Measurements from ENCODE around the gene ZKSCAN1. TPM values are rescaled to one million over a fixed set of nuclear protein-coding genes. Genes with fewer than 3 reads are reported as not detected.

Gene ZKSCAN1
- total RNA-seq, 4 donors from 2014 or later: 18.3 to 38.3 (median 21.9) TPM

DNA sequence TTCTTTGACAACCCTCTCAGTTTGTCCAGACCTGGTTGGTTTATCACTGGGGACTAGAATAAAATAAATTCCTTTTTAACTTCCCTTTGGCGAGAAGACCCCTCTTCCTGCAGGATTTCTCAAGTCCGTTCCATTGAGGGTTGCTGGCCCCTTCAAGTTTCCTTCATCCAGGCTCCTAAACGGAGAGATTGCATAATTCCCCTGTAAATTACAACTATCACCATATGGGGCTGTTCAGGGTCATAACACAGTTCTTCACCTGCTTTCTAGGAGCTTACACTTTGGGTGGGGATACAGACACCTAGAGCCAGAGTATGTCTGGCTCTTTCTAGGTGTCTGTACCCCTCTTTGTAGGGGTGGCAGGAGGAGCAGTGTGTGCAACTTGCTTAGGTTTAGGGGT lies 70.1 kb downstream of the ZKSCAN1 start:
- no peak for TF ChIP-seq POLR2A (IDR thresholded peaks at IDR 0.05)
- TF ChIP-seq, protein P1, sequence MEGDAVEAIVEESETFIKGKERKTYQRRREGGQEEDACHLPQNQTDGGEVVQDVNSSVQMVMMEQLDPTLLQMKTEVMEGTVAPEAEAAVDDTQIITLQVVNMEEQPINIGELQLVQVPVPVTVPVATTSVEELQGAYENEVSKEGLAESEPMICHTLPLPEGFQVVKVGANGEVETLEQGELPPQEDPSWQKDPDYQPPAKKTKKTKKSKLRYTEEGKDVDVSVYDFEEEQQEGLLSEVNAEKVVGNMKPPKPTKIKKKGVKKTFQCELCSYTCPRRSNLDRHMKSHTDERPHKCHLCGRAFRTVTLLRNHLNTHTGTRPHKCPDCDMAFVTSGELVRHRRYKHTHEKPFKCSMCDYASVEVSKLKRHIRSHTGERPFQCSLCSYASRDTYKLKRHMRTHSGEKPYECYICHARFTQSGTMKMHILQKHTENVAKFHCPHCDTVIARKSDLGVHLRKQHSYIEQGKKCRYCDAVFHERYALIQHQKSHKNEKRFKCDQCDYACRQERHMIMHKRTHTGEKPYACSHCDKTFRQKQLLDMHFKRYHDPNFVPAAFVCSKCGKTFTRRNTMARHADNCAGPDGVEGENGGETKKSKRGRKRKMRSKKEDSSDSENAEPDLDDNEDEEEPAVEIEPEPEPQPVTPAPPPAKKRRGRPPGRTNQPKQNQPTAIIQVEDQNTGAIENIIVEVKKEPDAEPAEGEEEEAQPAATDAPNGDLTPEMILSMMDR (IDR thresholded peaks at IDR 0.05): no peak
- no peak for DNase-seq
- H3K27ac ChIP-seq: no peak overlapping the region
- peaks cover 10 to 45% (median 29%) of the 10 kb centered on the region in 3 donors for H3K4me1 ChIP-seq
- H3K36me3 ChIP-seq: peaks cover 0 to 8% (median 2%) of the 10 kb centered on the region in 3 donors
- H3K4me3 ChIP-seq: no peak overlapping the region
- intact Hi-C loops (cut with DNase I): no loop called here
- WGBS, 2 donors: 65 to 70% methylated on average over 3 of the region's 3 CpGs
- no peaks in the 10 kb centered on the region for H3K9me3 ChIP-seq
- H3K27me3 ChIP-seq: no peaks in the 10 kb centered on the region

DNA sequence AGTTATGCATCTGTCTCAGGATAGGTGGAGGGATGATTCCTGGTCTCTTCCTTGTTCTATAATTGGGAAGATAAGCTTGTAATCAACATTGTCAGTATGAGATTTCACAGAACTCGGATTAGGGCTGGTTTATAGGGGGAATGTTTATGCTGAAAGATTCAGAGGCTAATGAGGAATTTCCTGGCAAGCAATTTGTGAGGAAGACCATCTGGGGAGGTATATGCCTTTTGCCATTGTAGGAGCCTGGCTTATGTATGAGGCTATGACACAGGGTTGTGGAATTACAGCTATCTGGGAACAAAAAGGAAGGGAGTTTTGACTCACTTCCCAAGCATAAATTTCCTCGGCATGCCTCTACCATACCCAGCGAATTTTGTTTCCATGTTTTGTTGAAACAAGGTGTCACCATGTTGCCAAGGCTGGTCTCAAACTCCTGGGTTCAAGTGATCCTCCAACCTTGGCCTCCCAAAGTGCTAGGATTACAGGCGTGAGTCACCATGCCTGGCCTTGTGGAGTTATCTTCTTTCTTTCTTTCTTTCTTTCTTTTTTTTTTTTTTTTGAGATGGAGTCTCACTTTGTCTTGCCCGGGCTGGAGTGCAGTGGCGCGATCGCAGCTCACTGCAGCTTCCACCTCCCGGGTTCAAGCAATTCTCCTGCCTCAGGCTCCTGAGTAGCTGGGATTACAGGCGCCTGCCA lies 71.8 kb downstream of the ZKSCAN1 start:
- TF ChIP-seq, protein P1 (IDR thresholded peaks at IDR 0.05): no peak
- no peak for TF ChIP-seq POLR2A (IDR thresholded peaks at IDR 0.05)
- WGBS, 2 donors: 69 to 75% methylated on average over 9 to 10 of the region's 10 CpGs
- Histone ChIP-seq H3K4me3 (no peak overlapping the region), H3K36me3 (peaks cover 5 to 24% (median 16%) of the 10 kb centered on the region in 3 donors), H3K9me3 (no peaks in the 10 kb centered on the region), H3K4me1 (peaks cover 6 to 41% (median 24%) of the 10 kb centered on the region in 3 donors), H3K27ac (peak overlapping the region in 1 of 4 donors; percentile 91), H3K27me3 (no peaks in the 10 kb centered on the region)
- intact Hi-C loops (cut with DNase I): no loop called here
- DNase-seq: no peak

DNA sequence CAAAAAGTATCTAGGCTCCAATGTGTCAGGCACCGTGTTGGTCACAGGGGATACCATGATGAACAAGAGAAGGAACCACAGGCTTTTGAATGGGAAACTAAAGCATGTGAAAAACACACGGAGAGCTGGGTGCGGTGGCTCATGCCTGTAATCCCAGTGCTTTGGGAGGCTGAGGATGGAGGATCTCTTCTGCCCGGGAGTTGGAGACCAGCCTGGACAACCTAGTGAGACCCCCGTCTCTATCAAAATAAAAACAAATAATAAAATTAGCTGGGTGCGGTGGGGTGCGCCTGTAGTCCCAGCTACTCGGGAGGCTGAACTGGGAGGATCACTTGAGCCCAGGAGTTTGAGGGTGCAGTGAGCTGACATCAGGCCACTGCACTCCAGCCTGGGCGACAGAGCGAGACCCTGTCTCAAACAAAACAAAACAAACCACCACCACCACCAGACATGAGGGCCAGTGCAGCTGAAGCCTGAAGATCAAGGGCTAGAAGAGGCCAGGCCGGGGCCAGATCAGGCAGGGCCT lies 72.8 kb downstream of the ZKSCAN1 start:
- DNase-seq: no peak
- H3K4me1 ChIP-seq: peaks cover 5 to 36% (median 17%) of the 10 kb centered on the region in 3 donors
- peak overlapping the region; percentile 87 to 91 (median 88) for H3K27ac ChIP-seq
- no peak for TF ChIP-seq POLR2A (IDR thresholded peaks at IDR 0.05)
- TF ChIP-seq, protein P1 (IDR thresholded peaks at IDR 0.05): no peak
- H3K27me3 ChIP-seq: no peaks in the 10 kb centered on the region
- no peaks in the 10 kb centered on the region for H3K9me3 ChIP-seq
- WGBS, 2 donors: 73 to 75% methylated on average over 6 to 7 of the region's 11 CpGs
- H3K4me3 ChIP-seq: peak overlapping the region; percentile 77 to 91 (median 85)
- H3K36me3 ChIP-seq: peaks cover 6 to 34% (median 25%) of the 10 kb centered on the region in 3 donors
- intact Hi-C loops (cut with DNase I): no loop called here

DNA sequence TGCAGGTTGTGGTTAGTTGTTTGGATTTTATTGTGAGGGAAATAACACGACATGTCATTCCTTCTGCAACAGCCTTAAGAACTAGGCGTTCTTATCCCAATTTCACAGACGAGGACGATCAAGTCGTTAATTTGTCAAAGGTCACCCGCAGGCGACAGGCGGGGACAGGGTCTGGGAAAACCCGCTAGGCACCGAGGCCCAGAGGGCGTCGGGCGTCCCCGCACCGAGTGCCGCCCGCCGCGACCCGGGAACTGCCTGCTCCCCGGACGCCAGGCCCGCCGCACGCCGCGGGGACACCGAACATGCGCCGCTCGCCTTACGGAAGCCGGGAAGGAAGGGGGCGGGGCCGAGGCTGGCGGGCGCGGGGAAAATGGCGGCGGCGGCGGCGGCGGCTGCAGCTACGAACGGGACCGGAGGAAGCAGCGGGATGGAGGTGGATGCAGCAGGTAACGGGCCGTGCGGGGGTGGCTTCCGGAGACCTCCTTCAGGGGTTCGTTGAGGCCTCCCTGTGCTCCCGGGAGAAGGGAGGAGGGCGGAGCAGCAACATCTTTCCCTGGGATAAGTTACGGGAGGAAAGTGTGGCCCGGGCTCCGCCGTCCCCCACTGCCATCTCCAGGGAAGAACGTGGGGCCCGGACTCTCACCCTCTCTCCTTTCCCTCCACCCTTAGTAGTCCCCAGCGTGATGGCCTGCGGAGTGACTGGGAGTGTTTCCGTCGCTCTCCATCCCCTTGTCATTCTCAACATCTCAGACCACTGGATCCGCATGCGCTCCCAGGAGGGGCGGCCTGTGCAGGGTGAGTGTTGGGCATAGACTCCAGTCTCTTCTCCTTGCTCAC lies 73.4 kb downstream of the ZKSCAN1 start, which contains the start of gene COPS6:
TSS of gene COPS6 (plus strand) at position 349 of the 837 bp plus-strand sequence. CDS start at position 371, 22 bp downstream.
- no peak for DNase-seq
- Histone ChIP-seq H3K27ac (peak within 1 kb of the TSS; percentile 87 to 91 (median 88)), H3K9me3 (no peaks in the 10 kb centered on the region), H3K4me1 (peaks cover 5 to 42% (median 17%) of the 10 kb centered on the region in 3 donors), H3K4me3 (peak within 1 kb of the TSS; percentile 77 to 91 (median 85)), H3K36me3 (peaks cover 11 to 41% (median 31%) of the 10 kb centered on the region in 3 donors), H3K27me3 (no peaks in the 10 kb centered on the region)
- 0 to 1% methylated on average over 15 to 41 of the region's 68 CpGs for WGBS, 2 donors
- TF ChIP-seq, protein P1 (IDR thresholded peaks at IDR 0.05): peak in 2 of 6 experiments; percentile 3 to 27
- TF ChIP-seq POLR2A (IDR thresholded peaks at IDR 0.05): peak in 3 of 4 donors; percentile 62 to 81 (median 75)
- intact Hi-C loops (cut with DNase I): no loop called here

Data from esophagus squamous epithelium (tissue), 5 donors.